ENCODE measurements around the gene MRPS18A.
A peak's percentile ranks its signal among the peaks of the same experiment; 100 is the strongest.
"Not testable (repeated sequence)": the region's sequence is repeated elsewhere in the genome, so short reads cannot be mapped to it uniquely, and the experiment has no call there.

MRPS18A gene

GRCh38 chr6:43668151-43669028, 19.2 kb downstream of the MRPS18A start:
- peak; percentile 82 for DNase-seq (ENCODE audit: low read depth)
- H3K4me3 ChIP-seq (ENCODE audit: low read length), result no peak overlapping the region
- peak; percentile 66 for TF ChIP-seq CTCF (IDR thresholded peaks at IDR 0.05; ENCODE audit: insufficient read depth, low read depth, low read length, missing control alignments)

GRCh38 chr6:43667245-43668150, 20.1 kb downstream of the MRPS18A start:
- peak; percentile 94 for TF ChIP-seq CTCF (IDR thresholded peaks at IDR 0.05; ENCODE audit: insufficient read depth, low read depth, low read length, missing control alignments)
- peak; percentile 76 for DNase-seq (ENCODE audit: low read depth)
- H3K4me3 ChIP-seq (ENCODE audit: low read length), result no peak overlapping the region

- no peak for DNase-seq (ENCODE audit: low read depth)
- H3K4me3 ChIP-seq (ENCODE audit: low read length), result no peak overlapping the region
- TF ChIP-seq CTCF (IDR thresholded peaks at IDR 0.05; ENCODE audit: insufficient read depth, low read depth, low read length, missing control alignments), result no peak
These were observed 21.2 kb downstream of the MRPS18A start for GRCh38 chr6:43666196-43666920.

GRCh38 chr6:43665376-43665775, 22.2 kb downstream of the MRPS18A start:
- DNase-seq (ENCODE audit: low read depth), result no peak

GRCh38 chr6:43662948-43663347, 24.6 kb downstream of the MRPS18A start:
- not testable (repeated sequence) for H3K4me3 ChIP-seq (ENCODE audit: low read length)

More at GRCh38 chr6:43665376-43665775, 22.2 kb downstream of the MRPS18A start:
- TF ChIP-seq CTCF (IDR thresholded peaks at IDR 0.05; ENCODE audit: insufficient read depth, low read depth, low read length, missing control alignments), result no peak
- no peak overlapping the region for H3K4me3 ChIP-seq (ENCODE audit: low read length)

GRCh38 chr6:43658161-43658560, 29.4 kb downstream of the MRPS18A start:
- no peak for DNase-seq (ENCODE audit: low read depth)
- TF ChIP-seq CTCF (IDR thresholded peaks at IDR 0.05; ENCODE audit: insufficient read depth, low read depth, low read length, missing control alignments), result no peak
- H3K4me3 ChIP-seq (ENCODE audit: low read length), result no peak overlapping the region

More at GRCh38 chr6:43662948-43663347, 24.6 kb downstream of the MRPS18A start:
- not testable (repeated sequence) for DNase-seq (ENCODE audit: low read depth)
